ENCODE data around the gene ABLIM1.

DNA sequence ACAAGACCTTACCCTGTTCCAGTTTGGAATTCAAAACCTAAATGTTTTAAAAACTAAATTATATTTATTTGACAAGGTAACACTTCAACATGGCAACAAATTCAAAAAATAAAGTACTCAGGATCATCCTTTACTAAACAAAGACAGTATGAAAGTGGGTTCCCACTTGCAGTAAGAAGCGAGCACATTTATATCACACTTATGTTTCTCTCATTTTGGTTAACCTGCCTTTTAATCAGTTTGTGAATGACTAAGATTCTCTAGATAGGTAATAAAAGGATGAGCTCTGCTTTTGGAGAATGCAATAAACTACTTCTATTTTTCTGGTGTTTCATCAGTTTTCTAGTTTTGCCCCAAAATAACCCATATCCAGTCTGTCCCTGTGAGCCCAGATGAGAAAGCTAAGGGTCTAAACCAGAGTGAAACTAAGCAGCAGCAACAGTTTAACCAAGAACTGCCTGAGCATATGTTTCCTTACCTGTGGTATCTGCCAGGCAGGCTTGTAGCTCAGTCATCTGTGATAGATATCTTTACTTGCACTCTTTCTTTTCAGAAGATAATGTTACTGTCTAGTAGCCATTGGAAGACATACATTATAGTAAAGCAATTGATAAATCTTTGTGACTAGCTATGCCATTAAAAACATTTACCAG, 64.1 kb downstream of the ABLIM1 start:
- no peak for TF ChIP-seq CREB1 (CRISPR knock-in tag; IDR thresholded peaks at IDR 0.05; ENCODE audit: low read depth)
- TF ChIP-seq, protein P1, sequence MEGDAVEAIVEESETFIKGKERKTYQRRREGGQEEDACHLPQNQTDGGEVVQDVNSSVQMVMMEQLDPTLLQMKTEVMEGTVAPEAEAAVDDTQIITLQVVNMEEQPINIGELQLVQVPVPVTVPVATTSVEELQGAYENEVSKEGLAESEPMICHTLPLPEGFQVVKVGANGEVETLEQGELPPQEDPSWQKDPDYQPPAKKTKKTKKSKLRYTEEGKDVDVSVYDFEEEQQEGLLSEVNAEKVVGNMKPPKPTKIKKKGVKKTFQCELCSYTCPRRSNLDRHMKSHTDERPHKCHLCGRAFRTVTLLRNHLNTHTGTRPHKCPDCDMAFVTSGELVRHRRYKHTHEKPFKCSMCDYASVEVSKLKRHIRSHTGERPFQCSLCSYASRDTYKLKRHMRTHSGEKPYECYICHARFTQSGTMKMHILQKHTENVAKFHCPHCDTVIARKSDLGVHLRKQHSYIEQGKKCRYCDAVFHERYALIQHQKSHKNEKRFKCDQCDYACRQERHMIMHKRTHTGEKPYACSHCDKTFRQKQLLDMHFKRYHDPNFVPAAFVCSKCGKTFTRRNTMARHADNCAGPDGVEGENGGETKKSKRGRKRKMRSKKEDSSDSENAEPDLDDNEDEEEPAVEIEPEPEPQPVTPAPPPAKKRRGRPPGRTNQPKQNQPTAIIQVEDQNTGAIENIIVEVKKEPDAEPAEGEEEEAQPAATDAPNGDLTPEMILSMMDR (conservative IDR thresholded peaks at IDR 0.05; ENCODE audit: low read depth in 2 of 2), result no peak
- TF ChIP-seq, protein P2, sequence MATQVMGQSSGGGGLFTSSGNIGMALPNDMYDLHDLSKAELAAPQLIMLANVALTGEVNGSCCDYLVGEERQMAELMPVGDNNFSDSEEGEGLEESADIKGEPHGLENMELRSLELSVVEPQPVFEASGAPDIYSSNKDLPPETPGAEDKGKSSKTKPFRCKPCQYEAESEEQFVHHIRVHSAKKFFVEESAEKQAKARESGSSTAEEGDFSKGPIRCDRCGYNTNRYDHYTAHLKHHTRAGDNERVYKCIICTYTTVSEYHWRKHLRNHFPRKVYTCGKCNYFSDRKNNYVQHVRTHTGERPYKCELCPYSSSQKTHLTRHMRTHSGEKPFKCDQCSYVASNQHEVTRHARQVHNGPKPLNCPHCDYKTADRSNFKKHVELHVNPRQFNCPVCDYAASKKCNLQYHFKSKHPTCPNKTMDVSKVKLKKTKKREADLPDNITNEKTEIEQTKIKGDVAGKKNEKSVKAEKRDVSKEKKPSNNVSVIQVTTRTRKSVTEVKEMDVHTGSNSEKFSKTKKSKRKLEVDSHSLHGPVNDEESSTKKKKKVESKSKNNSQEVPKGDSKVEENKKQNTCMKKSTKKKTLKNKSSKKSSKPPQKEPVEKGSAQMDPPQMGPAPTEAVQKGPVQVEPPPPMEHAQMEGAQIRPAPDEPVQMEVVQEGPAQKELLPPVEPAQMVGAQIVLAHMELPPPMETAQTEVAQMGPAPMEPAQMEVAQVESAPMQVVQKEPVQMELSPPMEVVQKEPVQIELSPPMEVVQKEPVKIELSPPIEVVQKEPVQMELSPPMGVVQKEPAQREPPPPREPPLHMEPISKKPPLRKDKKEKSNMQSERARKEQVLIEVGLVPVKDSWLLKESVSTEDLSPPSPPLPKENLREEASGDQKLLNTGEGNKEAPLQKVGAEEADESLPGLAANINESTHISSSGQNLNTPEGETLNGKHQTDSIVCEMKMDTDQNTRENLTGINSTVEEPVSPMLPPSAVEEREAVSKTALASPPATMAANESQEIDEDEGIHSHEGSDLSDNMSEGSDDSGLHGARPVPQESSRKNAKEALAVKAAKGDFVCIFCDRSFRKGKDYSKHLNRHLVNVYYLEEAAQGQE (IDR thresholded peaks at IDR 0.05; ENCODE audit: unreplicated experiment), result no peak
- no peak for TF ChIP-seq EZH2phosphoT487 (IDR thresholded peaks at IDR 0.05; ENCODE audit: unreplicated experiment)
- TF ChIP-seq, protein P3, sequence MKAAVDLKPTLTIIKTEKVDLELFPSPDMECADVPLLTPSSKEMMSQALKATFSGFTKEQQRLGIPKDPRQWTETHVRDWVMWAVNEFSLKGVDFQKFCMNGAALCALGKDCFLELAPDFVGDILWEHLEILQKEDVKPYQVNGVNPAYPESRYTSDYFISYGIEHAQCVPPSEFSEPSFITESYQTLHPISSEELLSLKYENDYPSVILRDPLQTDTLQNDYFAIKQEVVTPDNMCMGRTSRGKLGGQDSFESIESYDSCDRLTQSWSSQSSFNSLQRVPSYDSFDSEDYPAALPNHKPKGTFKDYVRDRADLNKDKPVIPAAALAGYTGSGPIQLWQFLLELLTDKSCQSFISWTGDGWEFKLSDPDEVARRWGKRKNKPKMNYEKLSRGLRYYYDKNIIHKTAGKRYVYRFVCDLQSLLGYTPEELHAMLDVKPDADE (IDR thresholded peaks at IDR 0.05), result no peak
- TF ChIP-seq EZH2 (IDR thresholded peaks at IDR 0.05; ENCODE audit: low read depth, unreplicated experiment), result no peak
- no peak for TF ChIP-seq POLR2AphosphoS5 (IDR thresholded peaks at IDR 0.05; ENCODE audit: low read depth)
- TF ChIP-seq ZNF114 (CRISPR knock-in tag; IDR thresholded peaks at IDR 0.05), result no peak
- no peak for TF ChIP-seq JUNB (IDR thresholded peaks at IDR 0.05; ENCODE audit: unreplicated experiment)
- TF ChIP-seq ZNF331 (CRISPR knock-in tag; IDR thresholded peaks at IDR 0.05; ENCODE audit: low read depth), result no peak
- no peak for TF ChIP-seq NANOG (IDR thresholded peaks at IDR 0.05; ENCODE audit: borderline replicate concordance)
- no peak for TF ChIP-seq STAT1 (IDR thresholded peaks at IDR 0.05; ENCODE audit: unreplicated experiment)
- TF ChIP-seq, protein P4, sequence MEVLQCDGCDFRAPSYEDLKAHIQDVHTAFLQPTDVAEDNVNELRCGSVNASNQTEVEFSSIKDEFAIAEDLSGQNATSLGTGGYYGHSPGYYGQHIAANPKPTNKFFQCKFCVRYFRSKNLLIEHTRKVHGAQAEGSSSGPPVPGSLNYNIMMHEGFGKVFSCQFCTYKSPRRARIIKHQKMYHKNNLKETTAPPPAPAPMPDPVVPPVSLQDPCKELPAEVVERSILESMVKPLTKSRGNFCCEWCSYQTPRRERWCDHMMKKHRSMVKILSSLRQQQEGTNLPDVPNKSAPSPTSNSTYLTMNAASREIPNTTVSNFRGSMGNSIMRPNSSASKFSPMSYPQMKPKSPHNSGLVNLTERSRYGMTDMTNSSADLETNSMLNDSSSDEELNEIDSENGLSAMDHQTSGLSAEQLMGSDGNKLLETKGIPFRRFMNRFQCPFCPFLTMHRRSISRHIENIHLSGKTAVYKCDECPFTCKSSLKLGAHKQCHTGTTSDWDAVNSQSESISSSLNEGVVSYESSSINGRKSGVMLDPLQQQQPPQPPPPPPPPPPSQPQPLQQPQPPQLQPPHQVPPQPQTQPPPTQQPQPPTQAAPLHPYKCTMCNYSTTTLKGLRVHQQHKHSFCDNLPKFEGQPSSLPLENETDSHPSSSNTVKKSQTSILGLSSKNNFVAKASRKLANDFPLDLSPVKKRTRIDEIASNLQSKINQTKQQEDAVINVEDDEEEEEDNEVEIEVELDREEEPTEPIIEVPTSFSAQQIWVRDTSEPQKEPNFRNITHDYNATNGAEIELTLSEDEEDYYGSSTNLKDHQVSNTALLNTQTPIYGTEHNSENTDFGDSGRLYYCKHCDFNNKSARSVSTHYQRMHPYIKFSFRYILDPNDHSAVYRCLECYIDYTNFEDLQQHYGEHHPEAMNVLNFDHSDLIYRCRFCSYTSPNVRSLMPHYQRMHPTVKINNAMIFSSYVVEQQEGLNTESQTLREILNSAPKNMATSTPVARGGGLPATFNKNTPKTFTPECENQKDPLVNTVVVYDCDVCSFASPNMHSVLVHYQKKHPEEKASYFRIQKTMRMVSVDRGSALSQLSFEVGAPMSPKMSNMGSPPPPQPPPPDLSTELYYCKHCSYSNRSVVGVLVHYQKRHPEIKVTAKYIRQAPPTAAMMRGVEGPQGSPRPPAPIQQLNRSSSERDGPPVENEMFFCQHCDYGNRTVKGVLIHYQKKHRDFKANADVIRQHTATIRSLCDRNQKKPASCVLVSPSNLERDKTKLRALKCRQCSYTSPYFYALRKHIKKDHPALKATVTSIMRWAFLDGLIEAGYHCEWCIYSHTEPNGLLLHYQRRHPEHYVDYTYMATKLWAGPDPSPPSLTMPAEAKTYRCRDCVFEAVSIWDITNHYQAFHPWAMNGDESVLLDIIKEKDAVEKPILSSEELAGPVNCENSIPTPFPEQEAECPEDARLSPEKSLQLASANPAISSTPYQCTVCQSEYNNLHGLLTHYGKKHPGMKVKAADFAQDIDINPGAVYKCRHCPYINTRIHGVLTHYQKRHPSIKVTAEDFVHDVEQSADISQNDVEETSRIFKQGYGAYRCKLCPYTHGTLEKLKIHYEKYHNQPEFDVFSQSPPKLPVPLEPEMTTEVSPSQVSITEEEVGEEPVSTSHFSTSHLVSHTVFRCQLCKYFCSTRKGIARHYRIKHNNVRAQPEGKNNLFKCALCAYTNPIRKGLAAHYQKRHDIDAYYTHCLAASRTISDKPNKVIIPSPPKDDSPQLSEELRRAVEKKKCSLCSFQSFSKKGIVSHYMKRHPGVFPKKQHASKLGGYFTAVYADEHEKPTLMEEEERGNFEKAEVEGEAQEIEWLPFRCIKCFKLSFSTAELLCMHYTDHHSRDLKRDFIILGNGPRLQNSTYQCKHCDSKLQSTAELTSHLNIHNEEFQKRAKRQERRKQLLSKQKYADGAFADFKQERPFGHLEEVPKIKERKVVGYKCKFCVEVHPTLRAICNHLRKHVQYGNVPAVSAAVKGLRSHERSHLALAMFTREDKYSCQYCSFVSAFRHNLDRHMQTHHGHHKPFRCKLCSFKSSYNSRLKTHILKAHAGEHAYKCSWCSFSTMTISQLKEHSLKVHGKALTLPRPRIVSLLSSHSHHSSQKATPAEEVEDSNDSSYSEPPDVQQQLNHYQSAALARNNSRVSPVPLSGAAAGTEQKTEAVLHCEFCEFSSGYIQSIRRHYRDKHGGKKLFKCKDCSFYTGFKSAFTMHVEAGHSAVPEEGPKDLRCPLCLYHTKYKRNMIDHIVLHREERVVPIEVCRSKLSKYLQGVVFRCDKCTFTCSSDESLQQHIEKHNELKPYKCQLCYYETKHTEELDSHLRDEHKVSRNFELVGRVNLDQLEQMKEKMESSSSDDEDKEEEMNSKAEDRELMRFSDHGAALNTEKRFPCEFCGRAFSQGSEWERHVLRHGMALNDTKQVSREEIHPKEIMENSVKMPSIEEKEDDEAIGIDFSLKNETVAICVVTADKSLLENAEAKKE (CRISPR knock-in tag; IDR thresholded peaks at IDR 0.05), result no peak
